ENCODE measurements around the gene RAB32. TPM values are rescaled to one million over a fixed set of nuclear protein-coding genes. Genes with fewer than 3 reads are reported as not detected.

Gene RAB32
- total and polyA plus RNA-seq, 12 donors, result 7.2 to 40.0 (median 17.7) TPM

DNA sequence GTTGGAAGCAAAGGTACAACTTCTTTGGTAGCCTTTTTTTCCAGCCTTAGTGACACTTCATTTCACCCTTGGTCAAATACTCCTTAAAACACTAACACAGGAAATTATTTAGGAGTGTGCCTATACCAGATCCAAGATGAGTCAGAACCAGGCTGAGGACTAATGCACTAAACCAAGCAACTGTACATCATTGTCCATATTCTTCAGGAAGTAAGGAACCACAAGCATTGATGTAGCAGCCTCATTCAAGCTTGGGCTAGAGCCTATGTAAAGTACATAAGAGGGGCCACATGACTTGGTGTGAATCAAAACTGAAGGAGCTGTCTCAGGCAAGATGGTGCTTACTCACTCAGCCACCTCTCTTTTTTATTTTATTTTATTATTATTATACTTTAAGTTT is 34.4 kb downstream of the RAB32 start:
- H3K27me3 ChIP-seq, result no peaks in the 10 kb centered on the region
- no peak overlapping the region for H3K4me3 ChIP-seq
- TF ChIP-seq, protein P1, sequence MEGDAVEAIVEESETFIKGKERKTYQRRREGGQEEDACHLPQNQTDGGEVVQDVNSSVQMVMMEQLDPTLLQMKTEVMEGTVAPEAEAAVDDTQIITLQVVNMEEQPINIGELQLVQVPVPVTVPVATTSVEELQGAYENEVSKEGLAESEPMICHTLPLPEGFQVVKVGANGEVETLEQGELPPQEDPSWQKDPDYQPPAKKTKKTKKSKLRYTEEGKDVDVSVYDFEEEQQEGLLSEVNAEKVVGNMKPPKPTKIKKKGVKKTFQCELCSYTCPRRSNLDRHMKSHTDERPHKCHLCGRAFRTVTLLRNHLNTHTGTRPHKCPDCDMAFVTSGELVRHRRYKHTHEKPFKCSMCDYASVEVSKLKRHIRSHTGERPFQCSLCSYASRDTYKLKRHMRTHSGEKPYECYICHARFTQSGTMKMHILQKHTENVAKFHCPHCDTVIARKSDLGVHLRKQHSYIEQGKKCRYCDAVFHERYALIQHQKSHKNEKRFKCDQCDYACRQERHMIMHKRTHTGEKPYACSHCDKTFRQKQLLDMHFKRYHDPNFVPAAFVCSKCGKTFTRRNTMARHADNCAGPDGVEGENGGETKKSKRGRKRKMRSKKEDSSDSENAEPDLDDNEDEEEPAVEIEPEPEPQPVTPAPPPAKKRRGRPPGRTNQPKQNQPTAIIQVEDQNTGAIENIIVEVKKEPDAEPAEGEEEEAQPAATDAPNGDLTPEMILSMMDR (IDR thresholded peaks at IDR 0.05), result no peak
- no peak for TF ChIP-seq POLR2A (IDR thresholded peaks at IDR 0.05)
- no peak for DNase-seq
- H3K4me1 ChIP-seq (replicated peaks in 1 of 2), result no peaks in the 10 kb centered on the region
- no peaks in the 10 kb centered on the region for H3K36me3 ChIP-seq (replicated peaks in 1 of 2)
- intact Hi-C loops (cut with DNase I), result no loop called here
- H3K27ac ChIP-seq, result no peak overlapping the region
- H3K9me3 ChIP-seq (replicated peaks in 1 of 3), result no peaks in the 10 kb centered on the region

DNA sequence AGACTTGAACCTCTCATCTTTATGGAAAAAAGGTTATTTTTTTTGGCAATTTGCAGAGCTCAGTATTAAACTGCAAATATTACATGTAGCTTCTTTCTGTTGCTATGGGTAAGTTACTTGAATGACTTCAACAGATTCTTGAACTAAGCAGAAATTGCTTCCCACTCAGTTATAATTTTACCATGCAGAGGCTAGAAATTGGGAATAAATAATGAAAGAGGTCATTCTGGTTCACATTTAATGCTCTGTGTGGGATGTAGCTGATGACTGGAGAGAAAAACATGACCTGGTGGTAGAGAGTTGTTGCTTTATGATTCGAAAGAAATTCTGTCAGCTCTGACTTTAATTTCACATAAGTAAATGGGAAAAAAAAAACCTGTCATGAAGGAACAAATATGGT is 38.3 kb downstream of the RAB32 start:
- WGBS, 4 donors, result 54 to 67% (median 57%) methylated on average over 1 of the region's 1 CpG

DNA sequence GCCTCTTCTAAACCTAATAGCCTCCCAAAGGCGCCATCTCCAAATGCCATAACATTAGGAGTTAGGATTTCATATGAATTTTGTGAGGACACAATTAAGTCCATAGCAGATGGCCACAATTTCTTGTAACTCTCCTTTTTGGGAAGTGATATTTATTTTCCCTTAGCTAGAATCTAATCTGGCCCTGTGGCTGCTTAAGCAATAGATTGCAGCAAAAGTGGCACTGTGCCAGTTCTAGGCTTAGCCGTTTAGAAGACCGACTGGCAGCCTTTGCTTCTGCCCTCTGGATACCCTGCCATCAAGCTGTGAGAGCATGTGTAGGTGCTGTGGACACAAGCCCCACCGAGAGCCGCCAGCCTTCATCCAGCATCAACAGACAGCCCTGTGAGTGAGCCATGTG is 39.2 kb downstream of the RAB32 start:
- TF ChIP-seq, protein P1 (IDR thresholded peaks at IDR 0.05), result no peak
- no peak for TF ChIP-seq POLR2A (IDR thresholded peaks at IDR 0.05)
- DNase-seq, result peak; percentile 31 to 69 (median 52)
- Histone ChIP-seq H3K4me1 (replicated peaks in 1 of 2) (no peaks in the 10 kb centered on the region), H3K4me3 (no peak overlapping the region), H3K9me3 (replicated peaks in 1 of 3) (no peaks in the 10 kb centered on the region), H3K27ac (no peak overlapping the region), H3K36me3 (replicated peaks in 1 of 2) (no peaks in the 10 kb centered on the region), H3K27me3 (no peaks in the 10 kb centered on the region)
- 57 to 71% (median 64%) methylated on average over 4 to 5 of the region's 5 CpGs for WGBS, 4 donors
- intact Hi-C loops (cut with DNase I), result no loop called here

More for the DNA sequence above, 38.3 kb downstream of the RAB32 start:
- TF ChIP-seq, protein P1 (IDR thresholded peaks at IDR 0.05), result no peak
- TF ChIP-seq POLR2A (IDR thresholded peaks at IDR 0.05), result no peak
- no peak for DNase-seq
- Histone ChIP-seq H3K4me1 (replicated peaks in 1 of 2) (no peaks in the 10 kb centered on the region), H3K36me3 (replicated peaks in 1 of 2) (no peaks in the 10 kb centered on the region), H3K27ac (no peak overlapping the region), H3K4me3 (no peak overlapping the region), H3K9me3 (replicated peaks in 1 of 3) (no peaks in the 10 kb centered on the region), H3K27me3 (no peaks in the 10 kb centered on the region)
- intact Hi-C loops (cut with DNase I), result no loop called here

DNA sequence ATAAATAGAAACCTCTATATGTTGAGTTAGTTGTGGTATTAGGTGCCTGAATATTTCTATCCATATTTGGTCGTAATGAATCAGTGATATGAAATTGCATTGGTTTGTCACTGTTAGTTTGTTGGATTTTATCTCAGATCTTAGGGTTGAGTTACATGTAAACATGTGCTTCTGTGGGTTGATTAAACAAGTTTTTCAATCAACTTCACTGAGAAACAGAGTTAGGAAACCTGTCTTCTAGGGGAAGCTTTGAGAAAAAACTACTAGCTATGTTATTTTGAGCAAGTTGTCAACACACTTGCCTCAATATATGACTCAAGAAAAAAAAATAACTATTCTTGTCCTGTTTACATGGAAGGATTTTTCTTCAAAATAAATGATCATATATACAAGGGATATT is 40.3 kb downstream of the RAB32 start:
- TF ChIP-seq, protein P1 (IDR thresholded peaks at IDR 0.05), result no peak
- TF ChIP-seq POLR2A (IDR thresholded peaks at IDR 0.05), result no peak
- Histone ChIP-seq H3K36me3 (replicated peaks in 1 of 2) (no peaks in the 10 kb centered on the region), H3K27ac (no peak overlapping the region), H3K27me3 (no peaks in the 10 kb centered on the region), H3K4me1 (replicated peaks in 1 of 2) (no peaks in the 10 kb centered on the region), H3K9me3 (replicated peaks in 1 of 3) (no peaks in the 10 kb centered on the region), H3K4me3 (no peak overlapping the region)
- intact Hi-C loops (cut with DNase I), result no loop called here
- no peak for DNase-seq
- WGBS, 4 donors, result 53 to 70% (median 60%) methylated on average over 1 of the region's 1 CpG
